ENCODE measurements around the gene HDHD3.
A peak's percentile ranks its signal among the peaks of the same experiment; 100 is the strongest.
"Not testable (repeated sequence)": the region's sequence is repeated elsewhere in the genome, so short reads cannot be mapped to it uniquely, and the experiment has no call there.

The HDHD3 gene

DNA sequence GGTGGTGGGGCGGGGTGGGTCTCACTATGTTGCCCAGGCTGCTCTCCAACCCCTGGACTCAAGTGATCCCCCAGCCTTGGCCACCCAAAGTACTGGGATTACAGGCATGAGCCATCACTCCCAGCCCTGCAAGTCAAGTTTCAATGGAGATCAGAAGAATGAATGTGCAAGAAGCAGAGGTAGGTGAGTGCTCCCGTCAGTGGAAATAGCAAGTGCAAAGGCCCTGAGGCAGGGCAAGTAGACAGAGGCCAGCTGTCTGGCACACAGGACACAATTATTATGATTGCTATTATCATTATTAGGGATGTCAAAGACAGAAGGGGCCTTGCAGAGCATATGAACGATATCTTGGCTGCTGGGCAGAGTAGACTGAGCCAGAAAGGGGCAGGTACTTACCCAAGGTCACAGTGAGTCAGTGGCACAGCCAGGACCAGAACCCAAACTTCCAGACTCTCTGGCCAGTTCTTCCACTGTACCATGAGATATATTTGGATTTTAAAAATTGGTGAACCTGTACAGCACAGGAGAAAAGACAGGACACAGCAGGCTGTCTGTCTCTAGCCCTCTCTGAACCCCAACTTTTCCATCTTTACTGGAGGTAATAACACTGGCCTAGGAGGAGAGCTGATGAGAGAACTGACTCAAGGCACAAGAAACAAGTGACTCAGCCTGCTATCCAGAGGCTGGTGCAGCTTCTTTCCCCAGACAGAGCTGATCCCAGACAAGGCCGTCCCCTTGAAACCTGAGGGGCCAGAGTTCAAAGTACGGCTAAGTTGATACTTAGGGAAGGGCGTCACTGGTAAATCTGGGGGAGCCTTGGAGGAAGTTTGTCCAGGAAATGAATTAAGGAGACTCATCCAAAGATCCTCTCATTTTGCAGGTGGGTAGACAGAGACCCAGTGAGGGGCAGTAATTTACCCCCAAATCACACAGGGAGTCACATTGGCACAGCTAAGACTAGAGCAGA is 1.4 kb downstream of the HDHD3 start:
- H3K9me3 Mint-ChIP-seq: no peaks in the 10 kb centered on the region
- no peak for ATAC-seq

DNA sequence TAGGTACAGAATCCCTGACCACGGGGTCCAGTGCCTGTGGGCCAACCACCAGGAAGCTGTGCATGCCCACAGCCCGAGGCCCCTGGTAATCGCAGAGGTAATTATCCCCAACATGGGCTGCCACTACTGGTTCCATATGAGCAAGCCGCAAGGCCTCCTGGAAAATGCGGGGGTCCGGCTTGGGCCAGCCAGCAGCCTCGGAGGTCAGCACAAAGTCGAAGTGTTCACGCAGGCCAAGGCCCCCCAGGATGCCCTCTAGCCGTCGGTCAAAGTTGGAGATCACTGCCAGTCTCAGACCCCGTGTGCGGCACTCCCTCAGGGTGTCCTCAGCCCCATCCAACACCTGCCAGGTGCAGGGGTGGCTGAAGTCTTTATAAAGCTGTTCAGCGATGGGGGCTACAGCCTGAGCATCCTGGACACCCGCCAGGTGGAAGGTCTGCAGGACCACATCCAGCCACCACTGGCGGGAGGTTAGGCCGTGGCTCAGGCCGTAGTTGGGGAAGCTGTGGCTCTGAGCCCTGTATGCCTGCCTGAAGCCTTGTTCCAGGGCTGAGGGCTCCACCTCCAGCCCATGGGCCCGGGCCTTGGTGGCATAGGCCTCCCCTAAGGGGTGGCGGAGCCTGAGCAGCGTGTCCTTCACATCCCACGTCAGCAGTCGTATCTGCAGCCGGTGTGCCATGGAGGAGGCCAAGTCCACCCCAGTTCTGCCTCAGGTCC is 3.0 kb downstream of the HDHD3 start:
- Mint-ChIP-seq H3K9me3 (no peaks in the 10 kb centered on the region), H3K4me1 (peaks cover 12% of the 10 kb centered on the region), H3K27me3 (no peaks in the 10 kb centered on the region), H3K4me3 (no peak overlapping the region), H3K36me3 (peaks cover 20% of the 10 kb centered on the region), H3K27ac (no peak overlapping the region)
- ATAC-seq: no peak

More for the DNA sequence above, 1.4 kb downstream of the HDHD3 start:
- Mint-ChIP-seq H3K27ac (peak overlapping the region; percentile 85), H3K4me3 (peak overlapping the region; percentile 71), H3K4me1 (peaks cover 13% of the 10 kb centered on the region), H3K27me3 (no peaks in the 10 kb centered on the region), H3K36me3 (peaks cover 20% of the 10 kb centered on the region)

DNA sequence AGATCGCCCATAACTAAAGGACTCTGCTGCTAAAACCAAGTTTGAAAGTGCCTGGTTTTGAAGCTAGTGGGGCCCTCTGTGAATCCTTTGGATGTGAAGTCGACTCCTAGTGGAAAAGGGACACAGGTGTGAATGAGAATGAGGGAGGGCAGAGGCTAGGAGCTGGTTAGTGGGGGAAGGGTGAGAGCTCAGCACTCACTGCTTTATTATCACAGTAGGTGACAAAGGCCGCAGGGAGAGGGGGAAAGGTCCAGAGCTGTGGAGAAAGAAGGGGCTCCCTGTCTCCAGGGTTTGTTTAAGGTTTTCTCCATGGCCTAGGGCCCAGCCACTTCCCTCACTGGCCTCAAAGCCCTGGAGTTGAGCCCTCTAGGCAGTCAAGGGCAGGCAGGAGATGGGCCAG is 3.5 kb downstream of the HDHD3 start:
- Mint-ChIP-seq H3K36me3 (peaks cover 20% of the 10 kb centered on the region), H3K4me3 (no peak overlapping the region), H3K4me1 (peaks cover 12% of the 10 kb centered on the region), H3K27me3 (no peaks in the 10 kb centered on the region), H3K9me3 (no peaks in the 10 kb centered on the region), H3K27ac (no peak overlapping the region)
- no peak for ATAC-seq

DNA sequence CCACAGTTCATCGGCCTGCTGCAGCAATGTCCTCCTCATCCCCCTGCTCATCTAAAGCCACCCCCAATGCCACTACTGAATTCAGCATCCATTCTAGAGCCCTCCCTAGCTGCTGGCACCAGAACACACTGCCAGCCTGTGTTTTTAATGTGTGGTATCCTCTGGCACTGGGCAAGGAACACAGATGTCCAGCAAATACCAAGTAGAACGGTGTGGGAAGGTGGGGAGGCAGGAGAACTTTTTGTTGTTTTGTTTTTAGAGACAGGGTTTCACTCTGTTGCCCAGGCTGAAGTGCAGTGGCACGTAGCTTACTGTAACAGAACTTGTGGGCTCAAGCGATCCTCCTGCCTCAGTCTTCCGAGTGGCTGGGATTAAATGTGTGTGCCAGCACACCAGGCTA is 4.7 kb downstream of the HDHD3 start:
- H3K4me3 Mint-ChIP-seq: no peak overlapping the region
- H3K27ac Mint-ChIP-seq: no peak overlapping the region
- ATAC-seq: no peak

GRCh38 chr9:113370806-113371325 is 5.9 kb downstream of the HDHD3 start:
- Mint-ChIP-seq H3K9me3 (no peaks in the 10 kb centered on the region), H3K27ac (no peak overlapping the region), H3K27me3 (no peaks in the 10 kb centered on the region), H3K4me1 (peaks cover 12% of the 10 kb centered on the region), H3K36me3 (peaks cover 20% of the 10 kb centered on the region), H3K4me3 (no peak overlapping the region)
- no peak for ATAC-seq

More for the DNA sequence above, 4.7 kb downstream of the HDHD3 start:
- Mint-ChIP-seq H3K27me3 (no peaks in the 10 kb centered on the region), H3K9me3 (no peaks in the 10 kb centered on the region), H3K36me3 (peaks cover 20% of the 10 kb centered on the region), H3K4me1 (peaks cover 12% of the 10 kb centered on the region)

GRCh38 chr9:113369855-113370140 is 7.0 kb downstream of the HDHD3 start:
- H3K4me3 Mint-ChIP-seq: no peak overlapping the region
- no peaks in the 10 kb centered on the region for H3K9me3 Mint-ChIP-seq
- H3K27ac Mint-ChIP-seq: no peak overlapping the region
- H3K27me3 Mint-ChIP-seq: no peaks in the 10 kb centered on the region
- H3K36me3 Mint-ChIP-seq: peaks cover 17% of the 10 kb centered on the region
- peaks cover 2% of the 10 kb centered on the region for H3K4me1 Mint-ChIP-seq
- ATAC-seq: no peak

DNA sequence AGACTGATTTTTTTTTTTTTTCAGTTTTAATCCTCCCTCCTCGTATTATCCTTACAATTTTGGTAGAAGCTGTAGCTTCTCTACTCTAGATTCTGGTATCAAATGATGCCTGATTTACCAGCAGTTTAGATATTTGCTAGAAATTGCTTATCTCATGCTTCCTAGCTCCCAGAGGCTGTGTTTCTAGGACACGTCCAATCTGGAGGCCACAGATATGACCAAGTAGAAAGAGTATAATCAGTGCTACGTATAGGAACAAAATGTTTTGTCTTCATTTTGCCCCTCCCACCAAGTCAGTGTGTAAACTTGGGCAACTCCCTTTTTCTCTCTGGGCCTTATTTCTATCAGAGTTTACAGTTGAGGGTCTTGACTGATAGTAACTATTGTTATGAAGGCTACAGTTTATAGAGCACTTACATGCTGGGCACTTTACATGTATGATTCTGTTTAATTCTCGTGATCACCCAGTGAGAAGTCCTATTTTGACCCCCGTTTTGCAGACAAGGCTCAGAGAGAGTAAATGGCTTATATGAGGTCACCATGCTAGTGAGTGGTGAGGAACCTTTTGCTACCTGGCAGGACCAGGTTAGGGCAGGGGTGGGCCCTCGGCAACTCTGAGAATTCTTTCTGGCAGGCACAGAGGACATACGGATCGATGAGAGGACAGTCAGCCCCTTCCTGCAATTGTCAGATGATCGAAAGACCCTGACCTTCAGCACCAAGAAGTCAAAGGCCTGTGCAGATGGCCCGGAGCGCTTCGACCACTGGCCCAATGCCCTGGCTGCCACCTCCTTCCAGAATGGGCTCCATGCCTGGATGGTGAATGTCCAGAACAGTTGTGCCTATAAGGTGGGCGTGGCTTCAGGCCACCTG is 7.6 kb downstream of the HDHD3 start:
- no peaks in the 10 kb centered on the region for H3K4me1 Mint-ChIP-seq
- no peak overlapping the region for H3K27ac Mint-ChIP-seq
- H3K27me3 Mint-ChIP-seq: no peaks in the 10 kb centered on the region
- H3K36me3 Mint-ChIP-seq: peaks cover 11% of the 10 kb centered on the region
- H3K4me3 Mint-ChIP-seq: no peak overlapping the region
- H3K9me3 Mint-ChIP-seq: no peaks in the 10 kb centered on the region
- no peak for ATAC-seq

- Mint-ChIP-seq H3K4me1 (no peaks in the 10 kb centered on the region), H3K9me3 (no peaks in the 10 kb centered on the region), H3K27me3 (no peaks in the 10 kb centered on the region), H3K36me3 (peaks cover 11% of the 10 kb centered on the region), H3K4me3 (no peak overlapping the region), H3K27ac (no peak overlapping the region)
- ATAC-seq: no peak
Measured at GRCh38 chr9:113368348-113368981, 8.3 kb downstream of the HDHD3 start.

GRCh38 chr9:113365652-113366051 is 11.1 kb downstream of the HDHD3 start:
- not testable (repeated sequence) for H3K9me3 Mint-ChIP-seq, H3K4me1 Mint-ChIP-seq

GRCh38 chr9:113364951-113365350 is 11.8 kb downstream of the HDHD3 start:
- H3K9me3 Mint-ChIP-seq: no peaks in the 10 kb centered on the region
- H3K36me3 Mint-ChIP-seq: no peaks in the 10 kb centered on the region
- no peaks in the 10 kb centered on the region for H3K4me1 Mint-ChIP-seq
- no peak overlapping the region for H3K27ac Mint-ChIP-seq
- no peak for ATAC-seq
- H3K4me3 Mint-ChIP-seq: no peak overlapping the region
- H3K27me3 Mint-ChIP-seq: no peaks in the 10 kb centered on the region

More at GRCh38 chr9:113365652-113366051, 11.1 kb downstream of the HDHD3 start:
- H3K27ac Mint-ChIP-seq, H3K4me3 Mint-ChIP-seq, ATAC-seq, H3K36me3 Mint-ChIP-seq, H3K27me3 Mint-ChIP-seq: not testable (repeated sequence)

DNA sequence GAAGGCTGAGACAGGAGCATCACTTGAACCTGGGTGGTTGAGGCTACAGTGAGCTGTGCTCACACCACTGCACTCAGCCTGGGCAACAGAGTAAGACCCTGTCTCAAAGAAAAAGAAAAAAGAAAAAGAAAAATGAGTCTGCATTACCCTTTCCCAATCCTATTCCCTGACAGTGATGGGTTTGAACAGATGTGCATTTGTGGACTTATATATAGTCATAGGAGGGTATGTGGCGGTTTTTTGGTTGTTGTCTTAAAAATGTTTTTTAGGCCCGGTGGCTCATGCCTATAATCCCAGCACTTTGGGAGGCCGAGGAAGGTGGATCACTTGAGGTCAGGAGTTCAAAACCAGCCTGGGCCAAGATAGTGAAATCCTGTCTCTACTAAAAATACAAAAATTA is 13.4 kb downstream of the HDHD3 start:
- H3K27ac Mint-ChIP-seq: no peak overlapping the region
- no peaks in the 10 kb centered on the region for H3K9me3 Mint-ChIP-seq
- ATAC-seq: no peak
- H3K27me3 Mint-ChIP-seq: no peaks in the 10 kb centered on the region
- no peaks in the 10 kb centered on the region for H3K4me1 Mint-ChIP-seq
- H3K4me3 Mint-ChIP-seq: no peak overlapping the region
- no peaks in the 10 kb centered on the region for H3K36me3 Mint-ChIP-seq

DNA sequence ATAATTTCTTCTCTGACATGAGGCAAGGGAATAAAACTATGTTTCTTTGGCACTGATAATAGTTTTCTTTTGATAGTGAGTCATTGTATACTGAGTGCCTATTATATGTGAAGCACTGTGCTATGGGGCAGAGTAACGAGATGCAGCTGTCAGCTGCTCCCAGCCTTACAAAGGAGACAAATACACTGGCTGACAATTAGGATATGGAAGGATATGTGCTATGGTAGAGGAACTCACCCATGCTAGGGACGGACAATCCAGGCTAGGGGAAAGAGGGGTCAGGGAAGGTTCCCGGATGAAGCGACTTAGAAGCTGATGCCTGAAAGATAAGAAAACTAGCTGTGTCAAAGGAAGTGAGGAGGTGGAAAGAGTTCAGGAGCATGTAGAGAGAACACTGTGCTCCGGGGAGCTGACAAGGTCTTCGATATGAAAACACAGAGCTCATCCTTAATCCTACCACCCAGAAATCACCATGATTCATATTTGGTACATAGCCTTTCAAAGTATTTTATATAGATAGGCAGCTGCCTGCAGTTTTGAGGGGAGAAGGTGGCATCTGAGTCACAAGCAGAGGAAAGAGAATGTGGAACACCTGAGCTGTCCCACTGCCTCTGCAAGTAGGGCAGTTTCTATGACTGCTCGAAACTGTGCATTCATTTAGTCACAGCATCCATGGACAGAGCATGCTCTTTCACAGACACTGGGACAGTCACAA is 15.3 kb downstream of the HDHD3 start:
- no peaks in the 10 kb centered on the region for H3K4me1 Mint-ChIP-seq

GRCh38 chr9:113360242-113360842 is 16.4 kb downstream of the HDHD3 start:
- H3K4me3 Mint-ChIP-seq: no peak overlapping the region
- no peak overlapping the region for H3K27ac Mint-ChIP-seq
- no peaks in the 10 kb centered on the region for H3K27me3 Mint-ChIP-seq
- no peaks in the 10 kb centered on the region for H3K9me3 Mint-ChIP-seq
- no peaks in the 10 kb centered on the region for H3K4me1 Mint-ChIP-seq
- H3K36me3 Mint-ChIP-seq: no peaks in the 10 kb centered on the region
- no peak for ATAC-seq

More for the DNA sequence above, 15.3 kb downstream of the HDHD3 start:
- no peak for ATAC-seq
- H3K27ac Mint-ChIP-seq: no peak overlapping the region
- no peaks in the 10 kb centered on the region for H3K9me3 Mint-ChIP-seq
- H3K4me3 Mint-ChIP-seq: no peak overlapping the region
- H3K27me3 Mint-ChIP-seq: no peaks in the 10 kb centered on the region
- H3K36me3 Mint-ChIP-seq: no peaks in the 10 kb centered on the region

GRCh38 chr9:113359385-113359784 is 17.4 kb downstream of the HDHD3 start:
- Mint-ChIP-seq H3K36me3 (no peaks in the 10 kb centered on the region), H3K4me1 (no peaks in the 10 kb centered on the region), H3K27ac (no peak overlapping the region), H3K9me3 (no peaks in the 10 kb centered on the region), H3K4me3 (no peak overlapping the region), H3K27me3 (no peaks in the 10 kb centered on the region)
- ATAC-seq: no peak
